Smooth muscle cell (in vitro differentiated cells): ENCODE measurements around the gene HK1. TPM values are rescaled to one million over a fixed set of nuclear protein-coding genes. Genes with fewer than 3 reads are reported as not detected.

Experiments
- DNase-seq: peaks from one replicate; lab custom pipeline; 2025; ENCODE audit not compliant: unreplicated experiment; lab: John Stamatoyannopoulos, UW
- H2AFZ ChIP-seq: fragments of 200-600 bp; sonication (generic); 2 replicates; pipeline ENCODE4 v1.6.0; 2016; ENCODE audit warnings: antibody characterized with exemption, low read depth, mild to moderate bottlenecking
- H3F3A ChIP-seq: fragments of 200-600 bp; sonication (generic); 2 replicates; pipeline ENCODE4 v1.6.0; 2017; ENCODE audit warnings: antibody characterized with exemption, low read depth
- H3K27ac ChIP-seq: fragments of 200-600 bp; sonication (generic); 2 replicates; pipeline ENCODE4 v1.5.1; 2016; ENCODE audit warnings: low read depth, mild to moderate bottlenecking
- H3K27me3 ChIP-seq: fragments of 200-600 bp; sonication (generic); 2 replicates; pipeline ENCODE4 v1.6.1; 2016; ENCODE audit warnings: low read depth, mild to moderate bottlenecking
- H3K36me3 ChIP-seq: fragments of 200-600 bp; sonication (generic); 2 replicates; pipeline ENCODE4 v1.5.1; 2016; ENCODE audit warnings: low read depth
- H3K4me1 ChIP-seq: fragments of 200-600 bp; sonication (generic); 2 replicates; pipeline ENCODE4 v1.5.1; 2016; ENCODE audit warnings: low read depth
- H3K4me2 ChIP-seq: fragments of 200-600 bp; sonication (generic); 2 replicates; pipeline ENCODE4 v1.6.0; 2016; ENCODE audit warnings: mild to moderate bottlenecking
- H3K4me3 ChIP-seq: fragments of 200-600 bp; sonication (generic); 2 replicates; pipeline ENCODE4 v1.5.1; 2016; ENCODE audit warnings: mild to moderate bottlenecking
- H3K79me2 ChIP-seq: fragments of 200-600 bp; sonication (generic); 2 replicates; pipeline ENCODE4 v1.6.0; 2016; ENCODE audit warnings: low read depth, mild to moderate bottlenecking
- H3K9ac ChIP-seq: fragments of 200-600 bp; sonication (generic); 2 replicates; pipeline ENCODE4 v1.6.0; 2016; ENCODE audit warnings: low read depth
- H3K9me3 ChIP-seq: fragments of 200-600 bp; sonication (generic); replicated peaks from 2 replicates; pipeline ENCODE4 v1.5.1; 2016; ENCODE audit warnings: low read depth
- H4K20me1 ChIP-seq: fragments of 200-600 bp; sonication (generic); 2 replicates; pipeline ENCODE4 v1.6.0; 2016; ENCODE audit warnings: low read depth
- CTCF ChIP-seq: fragments of 200-600 bp; sonication (generic); IDR thresholded peaks from 2 replicates; pipeline ENCODE4 v1.5.1; 2017; ENCODE audit warnings: borderline replicate concordance, mild to moderate bottlenecking, antibody characterized with exemption; ENCODE audit not compliant: insufficient read depth, poor library complexity, severe bottlenecking
- WGBS: methylation state at CpG from one replicate; pipeline ENCODE4 v1.1.7; 2016; ENCODE audit warnings: low lambda C conversion rate; 5-methylcytosine and 5-hydroxymethylcytosine counted together
- polyA plus RNA-seq: library from polyadenylated mRNA; unstranded; fragments of >200 nt; fragmentation: Nextera tagmentation; extraction: Ambion mirVana; gene quantifications from 2 replicates; pipeline ENCODE4 v1.2.1, GENCODE V29; 2016
- total RNA-seq: library from RNA; depleted of rRNA; stranded (reverse); fragments of >200 nt; gene quantifications from 2 replicates; pipeline ENCODE4 v1.2.3, GENCODE V29; 2014

HK1 gene
- total and polyA plus RNA-seq, 2 experiments from 2014 or later: 62.7 to 123 TPM

DNA sequence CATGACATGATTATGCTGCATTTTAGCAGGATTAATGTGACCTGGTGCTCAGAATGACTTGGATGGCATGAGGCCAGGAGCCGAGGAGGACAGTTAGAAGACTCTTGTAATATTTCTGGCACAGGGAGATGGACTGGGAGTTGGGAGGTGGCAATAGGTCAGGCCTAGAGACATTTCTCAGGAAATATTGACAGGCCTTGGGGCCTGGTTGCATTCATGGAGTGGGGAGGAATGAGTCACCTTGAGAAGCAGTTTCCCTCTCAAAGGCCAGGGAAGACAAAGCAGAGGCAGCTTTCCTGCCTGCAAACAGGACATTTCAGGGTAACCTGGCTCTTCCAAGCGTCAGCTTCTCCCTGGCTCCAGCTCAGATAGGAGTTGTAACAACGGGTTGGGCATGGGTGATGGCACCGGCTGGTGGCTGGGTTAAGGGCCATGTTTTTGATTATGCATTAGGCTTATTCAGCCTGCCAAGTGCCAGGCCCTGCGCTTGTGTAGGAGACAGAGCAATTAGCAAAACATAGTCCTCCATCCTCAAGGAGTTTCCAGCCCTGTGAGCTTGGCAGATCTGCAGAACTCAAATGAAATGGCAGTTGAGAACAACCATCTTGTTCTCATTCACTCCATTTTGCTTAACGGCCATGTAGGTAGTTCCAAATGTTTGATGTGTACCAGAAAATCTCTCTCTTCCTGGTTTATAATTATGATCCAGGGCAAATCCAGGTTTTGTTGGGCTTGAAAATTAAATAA lies 38.2 kb downstream of the HK1 start:
- H2AFZ ChIP-seq: no peak overlapping the region
- peak overlapping the region; percentile 3 for H3K4me2 ChIP-seq
- H3K4me3 ChIP-seq: no peak overlapping the region
- H3F3A ChIP-seq: peaks cover 10% of the 10 kb centered on the region
- no peaks in the 10 kb centered on the region for H3K27me3 ChIP-seq
- H3K27ac ChIP-seq: peak overlapping the region; percentile 66
- no peak overlapping the region for H3K9ac ChIP-seq
- WGBS: 68% methylated on average over 6 of the region's 6 CpGs
- peaks cover 27% of the 10 kb centered on the region for H3K79me2 ChIP-seq
- peaks cover 21% of the 10 kb centered on the region for H4K20me1 ChIP-seq
- H3K36me3 ChIP-seq: no peaks in the 10 kb centered on the region
- H3K4me1 ChIP-seq: peaks cover 5% of the 10 kb centered on the region
- H3K9me3 ChIP-seq: no peaks in the 10 kb centered on the region
- DNase-seq: no peak
- TF ChIP-seq CTCF: no peak

DNA sequence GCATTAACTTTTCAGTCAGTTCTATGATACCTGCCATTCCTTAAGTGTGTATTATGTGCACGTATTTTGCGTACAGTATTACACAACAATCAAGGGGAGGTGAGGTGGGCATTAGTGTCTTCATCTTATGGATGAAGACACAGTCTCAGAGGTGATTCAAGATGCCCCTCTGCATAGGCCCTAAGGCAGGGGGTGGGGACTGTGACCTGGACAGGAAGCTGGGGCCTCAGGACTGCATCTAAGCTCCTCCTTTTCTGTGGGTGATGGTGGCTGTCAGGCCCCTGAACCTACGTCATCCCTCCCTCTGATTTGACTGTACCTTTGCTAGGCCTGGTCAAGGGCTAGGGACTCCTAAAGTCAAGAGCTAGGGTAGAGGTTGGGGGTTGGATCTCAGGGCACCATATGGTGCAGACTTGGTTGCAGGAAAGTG lies 38.9 kb downstream of the HK1 start:
- Histone ChIP-seq H3K9ac (no peak overlapping the region), H3K4me1 (peaks cover 5% of the 10 kb centered on the region), H3K36me3 (no peaks in the 10 kb centered on the region), H3K27ac (peak overlapping the region; percentile 66), H4K20me1 (peaks cover 28% of the 10 kb centered on the region), H3K4me3 (no peak overlapping the region), H3K9me3 (no peaks in the 10 kb centered on the region), H3K4me2 (peak overlapping the region; percentile 97), H2AFZ (no peak overlapping the region), H3K27me3 (no peaks in the 10 kb centered on the region), H3K79me2 (peaks cover 34% of the 10 kb centered on the region), H3F3A (peaks cover 10% of the 10 kb centered on the region)
- 86% methylated on average over 3 of the region's 3 CpGs for WGBS
- TF ChIP-seq CTCF: no peak
- DNase-seq: no peak

DNA sequence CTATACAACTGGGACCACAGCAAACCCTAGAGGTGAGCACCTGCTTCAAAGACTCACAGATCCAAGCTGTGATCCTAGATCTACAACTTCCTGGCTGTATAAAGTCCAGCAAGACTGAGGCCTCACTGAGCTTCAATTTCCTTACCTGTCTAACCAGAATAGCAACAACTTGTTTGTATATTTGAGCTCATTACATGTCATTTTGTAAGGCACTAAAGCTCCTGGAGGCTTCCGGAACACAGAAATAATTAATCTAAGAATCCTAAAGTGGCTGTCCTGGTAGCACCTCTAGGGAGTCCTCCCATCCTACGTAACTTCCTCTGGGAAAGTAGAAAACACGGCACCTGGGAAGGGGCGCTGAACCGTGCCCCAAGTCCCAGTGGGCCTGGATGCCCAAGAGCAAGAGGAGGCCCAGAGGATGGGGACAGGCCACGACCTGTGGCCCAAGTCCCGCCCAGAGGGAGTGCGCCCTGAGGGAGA lies 39.4 kb downstream of the HK1 start:
- peaks cover 33% of the 10 kb centered on the region for H4K20me1 ChIP-seq
- peak overlapping the region; percentile 97 for H3K4me2 ChIP-seq
- peak overlapping the region; percentile 85 for H2AFZ ChIP-seq
- WGBS: 49% methylated on average over 8 of the region's 8 CpGs
- no peaks in the 10 kb centered on the region for H3K36me3 ChIP-seq
- peaks cover 10% of the 10 kb centered on the region for H3F3A ChIP-seq
- H3K9ac ChIP-seq: no peak overlapping the region
- no peak for DNase-seq
- peak overlapping the region; percentile 87 for H3K4me3 ChIP-seq
- H3K79me2 ChIP-seq: peaks cover 39% of the 10 kb centered on the region
- H3K27ac ChIP-seq: peak overlapping the region; percentile 66
- TF ChIP-seq CTCF: no peak
- H3K4me1 ChIP-seq: peaks cover 5% of the 10 kb centered on the region
- H3K9me3 ChIP-seq: no peaks in the 10 kb centered on the region
- H3K27me3 ChIP-seq: no peaks in the 10 kb centered on the region
